HepG2 (cell line): ENCODE results near the gene RNU1-2. TPM values are rescaled to one million over a fixed set of nuclear protein-coding genes. Genes with fewer than 3 reads are reported as not detected.

Source experiments
- CBX1 ChIP-seq: IDR thresholded peaks from one replicate; pipeline ENCODE4 v1.6.1; 2016; ENCODE audit warnings: antibody characterized with exemption, low read depth
- FOSL2 ChIP-seq: sonication (generic); formaldehyde crosslinking; IDR thresholded peaks from 2 replicates; pipeline ENCODE4 v1.4.0; 2020; ENCODE audit warnings: missing genetic modification reagents
- HDAC1 ChIP-seq: sonication (generic); formaldehyde crosslinking; IDR thresholded peaks from 2 replicates; pipeline ENCODE4 v1.5.1; 2020; ENCODE audit warnings: mild to moderate bottlenecking, missing genetic modification reagents
- HNRNPL ChIP-seq: fragments of 200-400 bp; formaldehyde crosslinking; IDR thresholded peaks from 2 replicates; pipeline ENCODE4 v1.6.1; 2017; ENCODE audit warnings: mild to moderate bottlenecking, low read depth, low read length
- MAX ChIP-seq: IDR thresholded peaks from 2 replicates; pipeline ENCODE4 v1.6.1; 2012; ENCODE audit warnings: inconsistent platforms
- MXI1 ChIP-seq: IDR thresholded peaks from 3 replicates; pipeline ENCODE4 v1.6.1; 2012; ENCODE audit warnings: low read depth, low read length, inconsistent platforms, borderline replicate concordance
- NCOR1 ChIP-seq: fragments of 200-600 bp; sonication (generic); IDR thresholded peaks from 2 replicates; pipeline ENCODE4 v1.7.0; 2017; ENCODE audit warnings: antibody characterized with exemption, low read length, borderline replicate concordance
- PHF21A ChIP-seq: sonication (generic); formaldehyde crosslinking; IDR thresholded peaks from 2 replicates; pipeline ENCODE4 v1.5.0; 2020; ENCODE audit warnings: mild to moderate bottlenecking, missing genetic modification reagents
- POLR2G ChIP-seq: fragments of 200-400 bp; formaldehyde crosslinking; IDR thresholded peaks from 2 replicates; pipeline ENCODE4 v1.6.1; 2018; ENCODE audit warnings: mild to moderate bottlenecking, low read depth, low read length, moderate library complexity
- SP5 ChIP-seq: IDR thresholded peaks from 2 replicates; pipeline ENCODE4 v1.6.1; 2016; ENCODE audit warnings: low read depth, borderline replicate concordance
- TBX2 ChIP-seq: sonication (generic); formaldehyde crosslinking; IDR thresholded peaks from 2 replicates; pipeline ENCODE4 v1.5.0; 2020; ENCODE audit warnings: missing genetic modification reagents, mild to moderate bottlenecking, borderline replicate concordance
- ZBTB42 ChIP-seq: sonication (generic); formaldehyde crosslinking; IDR thresholded peaks from 2 replicates; pipeline ENCODE4 v1.5.0; 2020; ENCODE audit warnings: mild to moderate bottlenecking, missing genetic modification reagents
- ZC3H13 ChIP-seq: sonication (generic); formaldehyde crosslinking; IDR thresholded peaks from 2 replicates; pipeline ENCODE4 v1.8.1; 2023; ENCODE audit warnings: mild to moderate bottlenecking, missing genetic modification reagents, moderate library complexity
- ZNF143 ChIP-seq: sonication (generic); formaldehyde crosslinking; IDR thresholded peaks from 2 replicates; pipeline ENCODE4 v1.4.0; 2020; ENCODE audit warnings: missing genetic modification reagents
- ZNF383 ChIP-seq: sonication (generic); formaldehyde crosslinking; IDR thresholded peaks from 2 replicates; pipeline ENCODE4 v1.4.0; 2020; ENCODE audit warnings: missing genetic modification reagents, mild to moderate bottlenecking, borderline replicate concordance
- ZNF446 ChIP-seq: sonication (generic); formaldehyde crosslinking; IDR thresholded peaks from 2 replicates; pipeline ENCODE4 v1.5.0; 2020; ENCODE audit warnings: mild to moderate bottlenecking, missing genetic modification reagents
- ZNF501 ChIP-seq: sonication (generic); formaldehyde crosslinking; IDR thresholded peaks from 2 replicates; pipeline ENCODE4 v1.5.1; 2020; ENCODE audit warnings: mild to moderate bottlenecking, moderate library complexity, missing genetic modification reagents
- ZNF547 ChIP-seq: sonication (generic); formaldehyde crosslinking; IDR thresholded peaks from 2 replicates; pipeline ENCODE4 v1.5.1; 2020; ENCODE audit warnings: mild to moderate bottlenecking, missing genetic modification reagents
- ZNF558 ChIP-seq: sonication (generic); formaldehyde crosslinking; IDR thresholded peaks from 2 replicates; pipeline ENCODE4 v1.9.0; 2022; ENCODE audit warnings: mild to moderate bottlenecking, missing genetic modification reagents, borderline replicate concordance
- ZNF563 ChIP-seq: sonication (generic); formaldehyde crosslinking; IDR thresholded peaks from 2 replicates; pipeline ENCODE4 v1.8.0; 2022; ENCODE audit warnings: mild to moderate bottlenecking, moderate library complexity, missing genetic modification reagents
- ZNF629 ChIP-seq: sonication (generic); formaldehyde crosslinking; conservative IDR thresholded peaks from 2 replicates; pipeline ENCODE4 v1.5.0; 2020; ENCODE audit warnings: missing genetic modification reagents
- polyA plus RNA-seq, 8 experiments: library from polyadenylated mRNA; depleted of rRNA in 3 of 8; stranded (reverse) in 7 of 8; unstranded in 1 of 8; fragments of >200 nt; fragmentation: Illumina TruSeq in 4 of 8; extraction: Trizol in 4 of 8; gene quantifications; 2 replicates each; pipeline versions ENCODE4 v1.2.1 to v1.2.3, GENCODE V29; 2011 to 2016; ENCODE audit warnings: low read depth in 4 of 8, missing spikeins in 1 of 8, mixed read lengths in 1 of 8; ENCODE audit not compliant: insufficient read depth in 1 of 8
- total RNA-seq, 5 experiments: library from RNA; depleted of rRNA; stranded (reverse); fragments of >200 nt; fragmentation: Illumina TruSeq; extraction: Trizol; gene quantifications; 2 replicates each; pipeline ENCODE4 v1.2.3, GENCODE V29; 2016; ENCODE audit warnings: low read depth in 1 of 5
- TF ChIP-seq, protein P1 (sequence below): sonication (generic); formaldehyde crosslinking; IDR thresholded peaks from 2 replicates; pipeline ENCODE4 v1.5.1; 2020; ENCODE audit warnings: missing genetic modification reagents, mild to moderate bottlenecking, borderline replicate concordance
- TF ChIP-seq, protein P2 (sequence below): sonication (generic); formaldehyde crosslinking; IDR thresholded peaks from 2 replicates; pipeline ENCODE4 v1.5.0; 2020; ENCODE audit warnings: mild to moderate bottlenecking, missing genetic modification reagents
- TF ChIP-seq, protein P3 (sequence below): sonication (generic); formaldehyde crosslinking; IDR thresholded peaks from 2 replicates; pipeline ENCODE4 v1.4.0; 2020; ENCODE audit warnings: missing genetic modification reagents

Gene RNU1-2
- total and polyA plus RNA-seq, 2 of the 13 experiments (the other 11 are each of a cell fraction or from before 2014, with no cell fraction given) = under 0.01 to 11,018 TPM

GRCh38 chr1:16913833-16914662 lies 18.3 kb downstream of the RNU1-2 start (continued):
- TF ChIP-seq, protein P1, sequence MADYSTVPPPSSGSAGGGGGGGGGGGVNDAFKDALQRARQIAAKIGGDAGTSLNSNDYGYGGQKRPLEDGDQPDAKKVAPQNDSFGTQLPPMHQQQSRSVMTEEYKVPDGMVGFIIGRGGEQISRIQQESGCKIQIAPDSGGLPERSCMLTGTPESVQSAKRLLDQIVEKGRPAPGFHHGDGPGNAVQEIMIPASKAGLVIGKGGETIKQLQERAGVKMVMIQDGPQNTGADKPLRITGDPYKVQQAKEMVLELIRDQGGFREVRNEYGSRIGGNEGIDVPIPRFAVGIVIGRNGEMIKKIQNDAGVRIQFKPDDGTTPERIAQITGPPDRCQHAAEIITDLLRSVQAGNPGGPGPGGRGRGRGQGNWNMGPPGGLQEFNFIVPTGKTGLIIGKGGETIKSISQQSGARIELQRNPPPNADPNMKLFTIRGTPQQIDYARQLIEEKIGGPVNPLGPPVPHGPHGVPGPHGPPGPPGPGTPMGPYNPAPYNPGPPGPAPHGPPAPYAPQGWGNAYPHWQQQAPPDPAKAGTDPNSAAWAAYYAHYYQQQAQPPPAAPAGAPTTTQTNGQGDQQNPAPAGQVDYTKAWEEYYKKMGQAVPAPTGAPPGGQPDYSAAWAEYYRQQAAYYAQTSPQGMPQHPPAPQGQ (CRISPR knock-in tag) = no peak
- peak; percentile 89 for TF ChIP-seq MAX
- no peak for TF ChIP-seq ZNF143 (CRISPR knock-in tag)
- peak; percentile 88 for TF ChIP-seq HNRNPL
- no peak for TF ChIP-seq ZNF383
- 0 out of 2 replicates have a peak, but pooled peaks have one; percentile 12 for TF ChIP-seq PHF21A (CRISPR knock-in tag)
- TF ChIP-seq, protein P2, sequence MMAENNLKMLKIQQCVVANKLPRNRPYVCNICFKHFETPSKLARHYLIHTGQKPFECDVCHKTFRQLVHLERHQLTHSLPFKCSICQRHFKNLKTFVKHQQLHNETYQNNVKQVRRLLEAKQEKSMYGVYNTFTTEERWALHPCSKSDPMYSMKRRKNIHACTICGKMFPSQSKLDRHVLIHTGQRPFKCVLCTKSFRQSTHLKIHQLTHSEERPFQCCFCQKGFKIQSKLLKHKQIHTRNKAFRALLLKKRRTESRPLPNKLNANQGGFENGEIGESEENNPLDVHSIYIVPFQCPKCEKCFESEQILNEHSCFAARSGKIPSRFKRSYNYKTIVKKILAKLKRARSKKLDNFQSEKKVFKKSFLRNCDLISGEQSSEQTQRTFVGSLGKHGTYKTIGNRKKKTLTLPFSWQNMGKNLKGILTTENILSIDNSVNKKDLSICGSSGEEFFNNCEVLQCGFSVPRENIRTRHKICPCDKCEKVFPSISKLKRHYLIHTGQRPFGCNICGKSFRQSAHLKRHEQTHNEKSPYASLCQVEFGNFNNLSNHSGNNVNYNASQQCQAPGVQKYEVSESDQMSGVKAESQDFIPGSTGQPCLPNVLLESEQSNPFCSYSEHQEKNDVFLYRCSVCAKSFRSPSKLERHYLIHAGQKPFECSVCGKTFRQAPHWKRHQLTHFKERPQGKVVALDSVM (CRISPR knock-in tag) = peak; percentile 19; the same call in 1 of the 2 replicates
- peak; percentile 35; the same call in 1 of the 2 replicates for TF ChIP-seq SP5 (CRISPR knock-in tag)
- peak; percentile 48 for TF ChIP-seq CBX1
- TF ChIP-seq, protein P3, sequence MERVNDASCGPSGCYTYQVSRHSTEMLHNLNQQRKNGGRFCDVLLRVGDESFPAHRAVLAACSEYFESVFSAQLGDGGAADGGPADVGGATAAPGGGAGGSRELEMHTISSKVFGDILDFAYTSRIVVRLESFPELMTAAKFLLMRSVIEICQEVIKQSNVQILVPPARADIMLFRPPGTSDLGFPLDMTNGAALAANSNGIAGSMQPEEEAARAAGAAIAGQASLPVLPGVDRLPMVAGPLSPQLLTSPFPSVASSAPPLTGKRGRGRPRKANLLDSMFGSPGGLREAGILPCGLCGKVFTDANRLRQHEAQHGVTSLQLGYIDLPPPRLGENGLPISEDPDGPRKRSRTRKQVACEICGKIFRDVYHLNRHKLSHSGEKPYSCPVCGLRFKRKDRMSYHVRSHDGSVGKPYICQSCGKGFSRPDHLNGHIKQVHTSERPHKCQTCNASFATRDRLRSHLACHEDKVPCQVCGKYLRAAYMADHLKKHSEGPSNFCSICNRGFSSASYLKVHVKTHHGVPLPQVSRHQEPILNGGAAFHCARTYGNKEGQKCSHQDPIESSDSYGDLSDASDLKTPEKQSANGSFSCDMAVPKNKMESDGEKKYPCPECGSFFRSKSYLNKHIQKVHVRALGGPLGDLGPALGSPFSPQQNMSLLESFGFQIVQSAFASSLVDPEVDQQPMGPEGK (CRISPR knock-in tag) = peak; percentile 13; the same call in 1 of the 2 replicates
- no peak for TF ChIP-seq FOSL2 (CRISPR knock-in tag)
- 0 out of 2 replicates have a peak, but pooled peaks have one; percentile 41 for TF ChIP-seq ZNF446
- TF ChIP-seq ZBTB42 = no peak
- no peak for TF ChIP-seq NCOR1
- TF ChIP-seq ZNF501 = no peak
- TF ChIP-seq ZC3H13 (CRISPR knock-in tag) = 0 out of 2 replicates have a peak, but pooled peaks have one; percentile 37
- TF ChIP-seq ZNF558 = peak; percentile 57; the same call in 1 of the 2 replicates
- peak; percentile 31; the same call in 1 of the 2 replicates for TF ChIP-seq ZNF547 (CRISPR knock-in tag)
- TF ChIP-seq HDAC1 (CRISPR knock-in tag) = 0 out of 2 replicates have a peak, but pooled peaks have one; percentile 30
- TF ChIP-seq POLR2G = peak; percentile 49; the same call in 1 of the 2 replicates
- TF ChIP-seq ZNF563 (CRISPR knock-in tag) = peak; percentile 70; the same call in 1 of the 2 replicates
- TF ChIP-seq MXI1 = peak; percentile 42; the same call in 1 of the 3 replicates
- TF ChIP-seq TBX2 = peak; percentile 20; the same call in 1 of the 2 replicates
- peak; percentile 91 for TF ChIP-seq ZNF629 (CRISPR knock-in tag)
